AG04450 (cell line): Measurements from ENCODE around the gene PPP1R12C. TPM values are rescaled to one million over a fixed set of nuclear protein-coding genes. Genes with fewer than 3 reads are reported as not detected.
A peak's percentile ranks its signal among the peaks of the same experiment; 100 is the strongest.

Experiments used
- CTCF ChIA-PET: fragments of 300-600, 350-600 bp; formaldehyde crosslinking; extraction: SDS; loops from one replicate; lab custom pipeline; 2022; ENCODE audit warnings: antibody characterized with exemption, inconsistent platforms; lab: Charles Lee
- POLR2A ChIA-PET: fragments of 350-600 bp; formaldehyde crosslinking; extraction: SDS; loops from one replicate; lab custom pipeline; 2021; ENCODE audit warnings: antibody characterized with exemption, inconsistent platforms; lab: Yijun Ruan, JAX
- DNase-seq: peaks from one replicate; pipeline ENCODE4 v3.0.0-alpha.2; 2011; ENCODE audit warnings: low read depth, low spot score
- H3K27ac ChIP-seq: one replicate; pipeline ENCODE4 v1.5.1; 2012; ENCODE audit warnings: low read depth, low read length, control low read depth
- H3K27me3 ChIP-seq: one replicate; pipeline ENCODE4 v1.6.0; 2012; ENCODE audit warnings: low read length; ENCODE audit not compliant: control insufficient read depth, insufficient read depth
- H3K4me3 ChIP-seq: 2 replicates; pipeline ENCODE4 v1.5.1; 2011; ENCODE audit warnings: mild to moderate bottlenecking, low read depth, low read length, control low read depth
- H3K9me3 ChIP-seq: 2 replicates; pipeline ENCODE4 v1.5.1; 2012; ENCODE audit warnings: low read length; ENCODE audit not compliant: control insufficient read depth, insufficient read depth
- polyA plus RNA-seq: library from polyadenylated mRNA; depleted of rRNA; stranded (reverse); fragments of >200 nt; gene quantifications from 2 replicates; pipeline ENCODE4 v1.2.3, GENCODE V29; 2011
- TF ChIP-seq, protein P1 (sequence below): IDR thresholded peaks from 2 replicates; pipeline ENCODE4 v1.5.1; 2011; ENCODE audit warnings: low read depth, low read length, control low read depth, inconsistent platforms

PPP1R12C gene
- polyA plus RNA-seq, 1 experiment, result 24.2 TPM

DNA sequence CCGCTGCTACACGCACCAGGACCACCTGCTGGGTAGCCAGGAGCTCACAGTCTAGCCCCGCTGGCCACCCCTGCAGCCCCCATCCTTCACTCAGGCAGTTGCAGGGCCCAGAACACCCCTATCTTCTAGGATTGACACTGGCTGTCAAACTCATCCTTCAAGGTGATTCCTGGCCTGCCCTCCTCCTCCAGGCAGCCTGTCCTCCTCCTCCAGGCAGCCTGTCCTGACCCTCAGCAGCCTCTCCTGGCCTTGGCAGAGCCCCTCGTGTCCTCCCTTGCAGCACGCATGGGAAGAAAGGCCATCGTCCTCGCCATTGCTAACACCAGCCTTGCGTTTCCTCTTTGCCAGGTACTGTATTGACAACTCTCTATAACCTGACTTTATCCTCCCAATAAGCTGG lies 45.5 kb downstream of the PPP1R12C start:
- H3K9me3 ChIP-seq, result peaks cover 4% of the 10 kb centered on the region; the same call in 1 of the 2 replicates
- CTCF ChIA-PET, result interaction anchor here (2.0 kb wide), 1 partner anchor 16 kb away, joined by 4 read pairs; no protein-coding TSS in a partner anchor
- TF ChIP-seq, protein P1, sequence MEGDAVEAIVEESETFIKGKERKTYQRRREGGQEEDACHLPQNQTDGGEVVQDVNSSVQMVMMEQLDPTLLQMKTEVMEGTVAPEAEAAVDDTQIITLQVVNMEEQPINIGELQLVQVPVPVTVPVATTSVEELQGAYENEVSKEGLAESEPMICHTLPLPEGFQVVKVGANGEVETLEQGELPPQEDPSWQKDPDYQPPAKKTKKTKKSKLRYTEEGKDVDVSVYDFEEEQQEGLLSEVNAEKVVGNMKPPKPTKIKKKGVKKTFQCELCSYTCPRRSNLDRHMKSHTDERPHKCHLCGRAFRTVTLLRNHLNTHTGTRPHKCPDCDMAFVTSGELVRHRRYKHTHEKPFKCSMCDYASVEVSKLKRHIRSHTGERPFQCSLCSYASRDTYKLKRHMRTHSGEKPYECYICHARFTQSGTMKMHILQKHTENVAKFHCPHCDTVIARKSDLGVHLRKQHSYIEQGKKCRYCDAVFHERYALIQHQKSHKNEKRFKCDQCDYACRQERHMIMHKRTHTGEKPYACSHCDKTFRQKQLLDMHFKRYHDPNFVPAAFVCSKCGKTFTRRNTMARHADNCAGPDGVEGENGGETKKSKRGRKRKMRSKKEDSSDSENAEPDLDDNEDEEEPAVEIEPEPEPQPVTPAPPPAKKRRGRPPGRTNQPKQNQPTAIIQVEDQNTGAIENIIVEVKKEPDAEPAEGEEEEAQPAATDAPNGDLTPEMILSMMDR, result no peak
- H3K27me3 ChIP-seq, result peaks cover 22% of the 10 kb centered on the region
- no peak for DNase-seq
- H3K27ac ChIP-seq, result no peak overlapping the region
- POLR2A ChIA-PET, result no interaction called here
- H3K4me3 ChIP-seq, result no peak overlapping the region

DNA sequence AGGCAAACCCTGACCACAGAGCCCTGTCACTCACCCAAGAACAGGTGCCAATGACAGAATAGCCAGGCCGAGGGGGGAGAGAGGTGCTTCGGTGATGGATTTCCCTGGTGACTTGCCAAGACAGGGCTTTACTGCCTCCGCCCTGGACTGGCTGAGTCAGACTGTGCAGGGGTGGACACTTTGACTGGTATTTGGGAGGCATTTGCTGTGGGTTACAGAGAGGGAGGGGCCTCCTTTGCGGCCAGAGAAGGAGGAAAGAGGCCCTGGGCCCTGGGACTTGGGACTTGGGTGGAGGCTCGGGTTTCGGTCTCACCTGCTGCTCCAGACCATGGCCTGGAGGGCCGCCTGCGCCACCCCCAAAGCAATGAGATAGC lies 46.3 kb downstream of the PPP1R12C start:
- Histone ChIP-seq H3K4me3 (no peak overlapping the region), H3K27me3 (peaks cover 25% of the 10 kb centered on the region), H3K9me3 (peaks cover 4% of the 10 kb centered on the region; the same call in 1 of the 2 replicates), H3K27ac (no peak overlapping the region)
- peak; percentile 11 for DNase-seq
- ChIA-PET POLR2A (no interaction called here), CTCF (interaction anchor here (2.0 kb wide), 1 partner anchor 17 kb away, joined by 4 read pairs; no protein-coding TSS in a partner anchor)
- TF ChIP-seq, protein P1, result no peak

DNA sequence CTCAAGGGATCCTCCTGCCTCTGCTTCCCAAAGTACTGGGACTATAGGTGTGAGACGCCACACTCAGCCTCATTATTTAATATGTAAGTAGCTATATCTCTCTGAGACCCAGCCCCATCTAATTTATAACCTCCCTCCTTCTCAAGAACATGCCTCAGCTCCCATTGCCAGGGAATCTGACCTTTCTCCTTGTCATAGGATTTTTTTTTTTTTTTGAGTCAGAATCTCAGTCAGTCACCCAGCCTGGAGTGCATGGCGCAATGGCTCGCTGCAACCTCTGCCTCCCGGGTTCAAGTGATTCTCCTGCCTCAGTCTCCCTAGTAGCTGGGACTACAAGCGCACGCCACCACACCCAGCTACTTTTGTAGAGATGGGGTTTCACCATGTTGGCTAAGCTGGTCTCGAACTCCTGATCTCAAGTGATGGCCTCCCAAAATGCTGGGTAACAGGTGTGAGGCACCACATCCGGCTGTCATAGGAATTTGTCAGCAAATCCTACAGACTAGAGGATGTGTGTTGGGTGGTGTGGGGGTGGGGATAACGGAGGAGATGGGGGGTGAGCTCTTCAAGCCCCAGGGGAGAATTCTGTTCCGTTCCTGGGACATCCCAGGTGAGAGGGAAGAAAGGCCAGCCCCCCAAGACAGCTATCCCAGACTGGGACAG lies 46.8 kb downstream of the PPP1R12C start:
- peaks cover 4% of the 10 kb centered on the region; the same call in 1 of the 2 replicates for H3K9me3 ChIP-seq
- TF ChIP-seq, protein P1, result no peak
- H3K27ac ChIP-seq, result no peak overlapping the region
- no peak overlapping the region for H3K4me3 ChIP-seq
- POLR2A ChIA-PET, result no interaction called here
- CTCF ChIA-PET, result no interaction called here
- no peak for DNase-seq
- H3K27me3 ChIP-seq, result peaks cover 21% of the 10 kb centered on the region

DNA sequence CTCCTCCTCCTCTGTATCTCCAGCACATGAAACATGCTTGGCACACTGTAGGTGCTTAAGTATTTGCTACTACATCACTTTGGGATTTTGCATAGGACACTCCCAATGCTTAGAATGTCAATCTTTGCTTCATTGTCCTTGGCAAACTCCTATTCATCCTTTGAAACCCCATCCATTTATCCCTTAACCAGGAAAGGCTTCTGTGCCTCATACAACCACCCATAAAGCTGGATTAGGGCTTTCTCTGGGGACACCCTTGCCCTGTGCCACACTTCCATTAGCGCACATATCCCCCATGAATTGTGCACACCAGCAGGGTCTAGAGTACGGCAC lies 47.6 kb downstream of the PPP1R12C start:
- Histone ChIP-seq H3K27me3 (peaks cover 21% of the 10 kb centered on the region), H3K4me3 (no peak overlapping the region), H3K27ac (no peak overlapping the region), H3K9me3 (peaks cover 4% of the 10 kb centered on the region; the same call in 1 of the 2 replicates)
- TF ChIP-seq, protein P1, result no peak
- POLR2A ChIA-PET, result no interaction called here
- CTCF ChIA-PET, result no interaction called here
- no peak for DNase-seq
